ENCODE data around the gene SPNS3.

DNA sequence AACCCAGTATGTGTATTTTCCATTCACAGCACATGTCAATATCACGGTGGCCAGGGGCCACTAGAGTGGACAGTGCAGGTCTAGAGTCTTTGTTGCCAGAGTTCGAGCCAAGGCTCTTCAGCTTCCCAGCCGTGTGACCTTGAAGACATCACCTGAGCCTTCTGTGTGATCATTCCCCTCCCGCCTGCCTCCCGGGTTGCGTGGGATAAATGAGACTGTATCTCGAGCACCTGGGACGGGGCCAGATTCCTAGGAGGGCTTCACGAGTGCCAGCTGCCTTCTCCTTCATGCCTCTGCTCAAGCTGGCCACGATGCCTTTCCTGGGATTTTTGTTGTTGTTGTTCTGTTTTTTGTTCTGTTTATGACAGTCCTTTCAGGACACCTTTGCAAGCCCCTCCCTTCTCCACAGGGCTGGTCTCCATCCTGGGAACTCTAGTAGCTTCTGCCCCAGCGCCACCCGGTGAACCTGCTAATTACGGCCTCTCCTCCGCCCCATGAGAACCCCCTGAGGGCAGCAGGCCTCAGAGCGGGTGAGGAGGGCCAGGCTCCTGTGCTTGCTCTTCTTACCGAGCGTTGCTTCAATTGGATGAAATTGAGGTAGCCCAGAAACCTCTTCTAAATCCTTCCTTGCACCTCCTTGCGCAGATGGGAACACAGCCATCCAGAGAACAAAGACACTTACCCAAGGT, 68.9 kb downstream of the SPNS3 start:
- no peak for TF ChIP-seq POLR2A (IDR thresholded peaks at IDR 0.05)
- TF ChIP-seq, protein P1, sequence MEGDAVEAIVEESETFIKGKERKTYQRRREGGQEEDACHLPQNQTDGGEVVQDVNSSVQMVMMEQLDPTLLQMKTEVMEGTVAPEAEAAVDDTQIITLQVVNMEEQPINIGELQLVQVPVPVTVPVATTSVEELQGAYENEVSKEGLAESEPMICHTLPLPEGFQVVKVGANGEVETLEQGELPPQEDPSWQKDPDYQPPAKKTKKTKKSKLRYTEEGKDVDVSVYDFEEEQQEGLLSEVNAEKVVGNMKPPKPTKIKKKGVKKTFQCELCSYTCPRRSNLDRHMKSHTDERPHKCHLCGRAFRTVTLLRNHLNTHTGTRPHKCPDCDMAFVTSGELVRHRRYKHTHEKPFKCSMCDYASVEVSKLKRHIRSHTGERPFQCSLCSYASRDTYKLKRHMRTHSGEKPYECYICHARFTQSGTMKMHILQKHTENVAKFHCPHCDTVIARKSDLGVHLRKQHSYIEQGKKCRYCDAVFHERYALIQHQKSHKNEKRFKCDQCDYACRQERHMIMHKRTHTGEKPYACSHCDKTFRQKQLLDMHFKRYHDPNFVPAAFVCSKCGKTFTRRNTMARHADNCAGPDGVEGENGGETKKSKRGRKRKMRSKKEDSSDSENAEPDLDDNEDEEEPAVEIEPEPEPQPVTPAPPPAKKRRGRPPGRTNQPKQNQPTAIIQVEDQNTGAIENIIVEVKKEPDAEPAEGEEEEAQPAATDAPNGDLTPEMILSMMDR (IDR thresholded peaks at IDR 0.05 in 8 of 11, conservative IDR thresholded peaks at IDR 0.05 in 3 of 11): no peak

All from spleen (tissue), 7 donors.